HG03196 (cell line): Measurements from ENCODE around the gene HUS1B.
"Not testable (repeated sequence)": the region's sequence is repeated elsewhere in the genome, so short reads cannot be mapped to it uniquely, and the experiment has no call there.

Experiments
- ATAC-seq: cut with Tn5 transposase; IDR thresholded peaks from one replicate; pipeline ENCODE4 v1.9.1; 2021; ENCODE audit not compliant: unreplicated experiment

Gene HUS1B

GRCh38 chr6:656460-657252 is at the start of gene HUS1B:
Gene HUS1B, minus strand, starts transcription at chr6:657100. Its CDS starts 156 bp downstream, at chr6:656944.
- ATAC-seq, result no peak

- ATAC-seq, result no peak
These were observed 49.2 kb upstream of the HUS1B start for GRCh38 chr6:706146-706545.

- ATAC-seq, result no peak
These were observed 48.1 kb upstream of the HUS1B start for GRCh38 chr6:705047-705446.

- ATAC-seq, result no peak
These were observed 47.1 kb upstream of the HUS1B start for GRCh38 chr6:704046-704445.

GRCh38 chr6:703552-703951 is 46.7 kb upstream of the HUS1B start:
- ATAC-seq, result no peak

GRCh38 chr6:701700-702479 is 45.0 kb upstream of the HUS1B start:
- no peak for ATAC-seq

GRCh38 chr6:701215-701614 is 44.3 kb upstream of the HUS1B start:
- ATAC-seq, result no peak

GRCh38 chr6:700490-700889 is 43.6 kb upstream of the HUS1B start:
- no peak for ATAC-seq

GRCh38 chr6:699319-699718 is 42.4 kb upstream of the HUS1B start:
- no peak for ATAC-seq

- ATAC-seq, result not testable (repeated sequence)
These were observed 37.7 kb upstream of the HUS1B start for GRCh38 chr6:694431-695126.

- no peak for ATAC-seq
These were observed 36.8 kb upstream of the HUS1B start for GRCh38 chr6:693723-694009.

- ATAC-seq, result peak; percentile 80
These were observed 36.2 kb upstream of the HUS1B start, which contains the start of gene EXOC2 for GRCh38 chr6:692858-693722. Gene EXOC2, minus strand, starts transcription at chr6:693139. Its CDS starts 55,321 bp downstream, at chr6:637818.

- ATAC-seq, result peak; percentile 66
These were observed 35.5 kb upstream of the HUS1B start for GRCh38 chr6:692356-692851.

GRCh38 chr6:689223-689622 is 32.3 kb upstream of the HUS1B start:
- no peak for ATAC-seq

- no peak for ATAC-seq
These were observed 29.6 kb upstream of the HUS1B start for GRCh38 chr6:686497-686896.

- peak; percentile 77 for ATAC-seq
These were observed 28.1 kb upstream of the HUS1B start for GRCh38 chr6:684831-685636.

- no peak for ATAC-seq
These were observed 27.0 kb upstream of the HUS1B start for GRCh38 chr6:683742-684440.

- no peak for ATAC-seq
These were observed 23.9 kb upstream of the HUS1B start for GRCh38 chr6:680666-681340.

GRCh38 chr6:680251-680650 is 23.4 kb upstream of the HUS1B start:
- no peak for ATAC-seq
